Spinal cord (tissue), 10 donors: Measurements from ENCODE around the gene EVI5L. TPM values are rescaled to one million over a fixed set of nuclear protein-coding genes. Genes with fewer than 3 reads are reported as not detected.

Experiments used
- DNase-seq, 6 donors: peaks; one replicate each; pipeline versions ENCODE4 v3.0.0 to v3.0.0-alpha.2; 2013 to 2015; ENCODE audit warnings: low spot score in 6 of 6, low read depth in 4 of 6
- H3K27ac ChIP-seq: one replicate; pipeline ENCODE4 v1.5.1; 2013; ENCODE audit warnings: low read depth, low read length, control low read depth
- H3K27me3 ChIP-seq: one replicate; pipeline ENCODE4 v1.6.1; 2013; ENCODE audit warnings: low read length; ENCODE audit not compliant: control insufficient read depth, insufficient read depth
- H3K36me3 ChIP-seq: one replicate; pipeline ENCODE4 v1.6.1; 2013; ENCODE audit warnings: low read length; ENCODE audit not compliant: control insufficient read depth, insufficient read depth
- H3K4me1 ChIP-seq: one replicate; pipeline ENCODE4 v1.6.1; 2013; ENCODE audit warnings: low read length; ENCODE audit not compliant: control insufficient read depth, insufficient read depth
- H3K4me3 ChIP-seq: one replicate; pipeline ENCODE4 v1.5.1; 2013; ENCODE audit warnings: low read depth, low read length, control low read depth
- H3K9me3 ChIP-seq: one replicate; pipeline ENCODE4 v1.6.1; 2013; ENCODE audit warnings: low read length; ENCODE audit not compliant: control insufficient read depth, insufficient read depth
- WGBS: methylation state at CpG from one replicate; pipeline ENCODE4 v1.1.5; 2013; ENCODE audit warnings: missing lambda C conversion rate; ENCODE audit not compliant: insufficient coverage; 5-methylcytosine and 5-hydroxymethylcytosine counted together
- polyA plus RNA-seq, 2 donors: library from polyadenylated mRNA; unstranded; fragments of 120-200 nt; gene quantifications; one replicate each; pipeline ENCODE4 v1.2.1, GENCODE V29; 2013; ENCODE audit not compliant: insufficient read length in 2 of 2
- total RNA-seq, 2 donors: library from RNA; depleted of rRNA in 1 of 2; stranded (reverse); fragments of 120-200 nt in 1 of 2; fragments of >200 nt in 1 of 2; gene quantifications; one replicate each; pipeline versions ENCODE4 v1.2.3 to v1.2.4, GENCODE V29; 2013 to 2014
- donor health status: healthy.

EVI5L gene
- total and polyA plus RNA-seq, 4 donors: 28.4 to 110 (median 67.8) TPM

- peaks cover 60% of the 10 kb centered on the region for H3K4me1 ChIP-seq
- WGBS: 59% methylated on average over 21 of the region's 25 CpGs
- H3K27me3 ChIP-seq: no peaks in the 10 kb centered on the region
- H3K9me3 ChIP-seq: no peaks in the 10 kb centered on the region
- no peak overlapping the region for H3K27ac ChIP-seq
- peak in 2 of 6 donors; percentile 21 to 58 for DNase-seq
- peaks cover 75% of the 10 kb centered on the region for H3K36me3 ChIP-seq
- H3K4me3 ChIP-seq: no peak overlapping the region
Measured at GRCh38 chr19:7850000-7850813, 20.2 kb downstream of the EVI5L start.

GRCh38 chr19:7850945-7851622, 21.1 kb downstream of the EVI5L start:
- no peak for DNase-seq
- H3K36me3 ChIP-seq: peaks cover 78% of the 10 kb centered on the region
- no peaks in the 10 kb centered on the region for H3K27me3 ChIP-seq
- H3K4me3 ChIP-seq: no peak overlapping the region
- H3K27ac ChIP-seq: peak overlapping the region; percentile 73
- peaks cover 51% of the 10 kb centered on the region for H3K4me1 ChIP-seq
- no peaks in the 10 kb centered on the region for H3K9me3 ChIP-seq
- WGBS: 83% methylated on average over 8 of the region's 19 CpGs

GRCh38 chr19:7851623-7852500, 21.8 kb downstream of the EVI5L start:
- peak in 2 of 6 donors; percentile 59 to 79 for DNase-seq
- no peak overlapping the region for H3K4me3 ChIP-seq
- peaks cover 79% of the 10 kb centered on the region for H3K36me3 ChIP-seq
- 61% methylated on average over 24 of the region's 26 CpGs for WGBS
- H3K4me1 ChIP-seq: peaks cover 47% of the 10 kb centered on the region
- no peaks in the 10 kb centered on the region for H3K9me3 ChIP-seq
- H3K27ac ChIP-seq: peak overlapping the region; percentile 73
- peaks cover 2% of the 10 kb centered on the region for H3K27me3 ChIP-seq

GRCh38 chr19:7852851-7853769, 23.1 kb downstream of the EVI5L start:
- Histone ChIP-seq H3K4me3 (no peak overlapping the region), H3K4me1 (peaks cover 47% of the 10 kb centered on the region), H3K36me3 (peaks cover 85% of the 10 kb centered on the region), H3K27me3 (peaks cover 2% of the 10 kb centered on the region), H3K27ac (peak overlapping the region; percentile 58), H3K9me3 (no peaks in the 10 kb centered on the region)
- peak in 2 of 6 donors; percentile 74 to 76 for DNase-seq
- 30% methylated on average over 45 of the region's 45 CpGs for WGBS

- DNase-seq: no peak
- H3K36me3 ChIP-seq: peaks cover 89% of the 10 kb centered on the region
- no peak overlapping the region for H3K4me3 ChIP-seq
- peaks cover 47% of the 10 kb centered on the region for H3K4me1 ChIP-seq
- H3K27ac ChIP-seq: no peak overlapping the region
- H3K27me3 ChIP-seq: peaks cover 2% of the 10 kb centered on the region
- WGBS: 83% methylated on average over 10 of the region's 12 CpGs
- H3K9me3 ChIP-seq: no peaks in the 10 kb centered on the region
Measured at GRCh38 chr19:7853770-7854128, 23.7 kb downstream of the EVI5L start.

- H3K27me3 ChIP-seq: peaks cover 2% of the 10 kb centered on the region
- H3K36me3 ChIP-seq: peaks cover 89% of the 10 kb centered on the region
- peaks cover 35% of the 10 kb centered on the region for H3K4me1 ChIP-seq
- no peak overlapping the region for H3K27ac ChIP-seq
- H3K9me3 ChIP-seq: no peaks in the 10 kb centered on the region
- H3K4me3 ChIP-seq: no peak overlapping the region
- no peak for DNase-seq
- 81% methylated on average over 18 of the region's 26 CpGs for WGBS
Measured at GRCh38 chr19:7855426-7856108, 25.5 kb downstream of the EVI5L start.

GRCh38 chr19:7856109-7856591, 26.1 kb downstream of the EVI5L start:
- 66% methylated on average over 13 of the region's 16 CpGs for WGBS

More at GRCh38 chr19:7856109-7856591, 26.1 kb downstream of the EVI5L start:
- Histone ChIP-seq H3K4me3 (no peak overlapping the region), H3K9me3 (no peaks in the 10 kb centered on the region), H3K27ac (no peak overlapping the region), H3K4me1 (peaks cover 35% of the 10 kb centered on the region), H3K36me3 (peaks cover 89% of the 10 kb centered on the region), H3K27me3 (peaks cover 2% of the 10 kb centered on the region)
- DNase-seq: no peak
